IPS DF 19.7 (cell line): ENCODE results near the gene ATP11C.
"Not testable (repeated sequence)": the region's sequence is repeated elsewhere in the genome, so short reads cannot be mapped to it uniquely, and the experiment has no call there.

ENCODE experiments used
- DNase-seq: peaks from one replicate; pipeline ENCODE4 v3.0.0-alpha.2; 2013; ENCODE audit warnings: low read depth, low spot score

ATP11C gene

GRCh38 chrX:139724626-139725025 lies 208.2 kb downstream of the ATP11C start:
- DNase-seq: no peak

GRCh38 chrX:139720979-139721378 lies 211.9 kb downstream of the ATP11C start:
- DNase-seq: no peak

GRCh38 chrX:139720136-139720535 lies 212.7 kb downstream of the ATP11C start:
- peak; percentile 73 for DNase-seq

GRCh38 chrX:139708067-139708466 lies 224.8 kb downstream of the ATP11C start, which contains the start of gene MCF2:
Gene MCF2, minus strand, starts transcription at chrX:139708167. Its CDS starts 56,423 bp downstream, at chrX:139651744.
- no peak for DNase-seq

- DNase-seq: no peak
These were observed 230.2 kb downstream of the ATP11C start for GRCh38 chrX:139702658-139703057.

GRCh38 chrX:139692908-139693307 lies 239.9 kb downstream of the ATP11C start:
- no peak for DNase-seq

GRCh38 chrX:139692506-139692849 lies 240.4 kb downstream of the ATP11C start:
- DNase-seq: no peak

GRCh38 chrX:139691843-139692505 lies 240.9 kb downstream of the ATP11C start:
- no peak for DNase-seq

GRCh38 chrX:139691493-139691842 lies 241.4 kb downstream of the ATP11C start:
- no peak for DNase-seq

- DNase-seq: not testable (repeated sequence)
These were observed 247.7 kb downstream of the ATP11C start for GRCh38 chrX:139685175-139685574.

GRCh38 chrX:139680356-139680755 lies 252.5 kb downstream of the ATP11C start:
- no peak for DNase-seq
